ENCODE results near the gene C9.

DNA sequence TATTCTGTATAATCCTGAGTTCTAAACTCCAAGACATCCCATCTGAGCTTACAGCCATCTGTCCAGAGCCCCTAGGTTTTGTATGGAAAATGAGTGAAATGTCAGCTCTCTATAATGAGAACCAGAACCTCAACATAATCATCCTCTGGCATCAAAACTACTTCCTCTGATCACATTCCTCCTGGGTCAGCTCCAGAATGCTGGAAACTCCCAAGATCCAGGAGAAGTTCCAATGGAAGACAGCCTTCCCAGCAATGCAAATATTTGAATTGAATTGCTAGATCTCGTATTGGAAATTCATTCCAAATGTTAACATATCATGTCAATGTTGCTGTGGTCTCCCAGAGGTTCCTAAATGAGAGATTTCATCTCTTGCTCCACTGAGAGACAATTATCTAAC, 23.8 kb downstream of the C9 start:
- TF ChIP-seq, protein P1, sequence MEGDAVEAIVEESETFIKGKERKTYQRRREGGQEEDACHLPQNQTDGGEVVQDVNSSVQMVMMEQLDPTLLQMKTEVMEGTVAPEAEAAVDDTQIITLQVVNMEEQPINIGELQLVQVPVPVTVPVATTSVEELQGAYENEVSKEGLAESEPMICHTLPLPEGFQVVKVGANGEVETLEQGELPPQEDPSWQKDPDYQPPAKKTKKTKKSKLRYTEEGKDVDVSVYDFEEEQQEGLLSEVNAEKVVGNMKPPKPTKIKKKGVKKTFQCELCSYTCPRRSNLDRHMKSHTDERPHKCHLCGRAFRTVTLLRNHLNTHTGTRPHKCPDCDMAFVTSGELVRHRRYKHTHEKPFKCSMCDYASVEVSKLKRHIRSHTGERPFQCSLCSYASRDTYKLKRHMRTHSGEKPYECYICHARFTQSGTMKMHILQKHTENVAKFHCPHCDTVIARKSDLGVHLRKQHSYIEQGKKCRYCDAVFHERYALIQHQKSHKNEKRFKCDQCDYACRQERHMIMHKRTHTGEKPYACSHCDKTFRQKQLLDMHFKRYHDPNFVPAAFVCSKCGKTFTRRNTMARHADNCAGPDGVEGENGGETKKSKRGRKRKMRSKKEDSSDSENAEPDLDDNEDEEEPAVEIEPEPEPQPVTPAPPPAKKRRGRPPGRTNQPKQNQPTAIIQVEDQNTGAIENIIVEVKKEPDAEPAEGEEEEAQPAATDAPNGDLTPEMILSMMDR (tag by site-specific recombination; IDR thresholded peaks at IDR 0.05), result no peak
- TF ChIP-seq ZNF558 (tag by site-specific recombination; IDR thresholded peaks at IDR 0.05), result no peak
- TF ChIP-seq ZNF747 (tag by site-specific recombination; IDR thresholded peaks at IDR 0.05), result no peak
- no peak for TF ChIP-seq YY1 (tag by site-specific recombination; IDR thresholded peaks at IDR 0.05)
- no peak for TF ChIP-seq ZBTB17 (tag by site-specific recombination; IDR thresholded peaks at IDR 0.05)
- no peak for TF ChIP-seq ZNF223 (tag by site-specific recombination; IDR thresholded peaks at IDR 0.05)
- no peak for TF ChIP-seq EGR2 (tag by site-specific recombination; IDR thresholded peaks at IDR 0.05; ENCODE audit: low read depth)
- TF ChIP-seq BCL11A (tag by site-specific recombination; IDR thresholded peaks at IDR 0.05; ENCODE audit: low read depth), result no peak

Measured in HEK293 (cell line).